ENCODE results near the gene SFMBT2. TPM values are rescaled to one million over a fixed set of nuclear protein-coding genes. Genes with fewer than 3 reads are reported as not detected.

SFMBT2 gene
- total and polyA plus RNA-seq, 10 of the 15 experiments (the other 5 are each of a cell fraction or from before 2014, with no cell fraction given) = 2.8 to 29.6 (median 15.1) TPM

GRCh38 chr10:7263616-7264015 lies 147.2 kb downstream of the SFMBT2 start:
- in situ Hi-C loops (cut with MboI) = no loop called here
- POLR2A ChIA-PET = no interaction called here

More at GRCh38 chr10:7263616-7264015, 147.2 kb downstream of the SFMBT2 start:
- H2AFZ ChIP-seq (ENCODE audit: control insufficient read depth, low read depth, low read length) = no peak overlapping the region
- H3K4me3 ChIP-seq = no peak overlapping the region
- ChIA-PET SMC1A (ENCODE audit: uncharacterized antibody, unreplicated experiment) (no interaction called here), CTCF (no interaction called here), RAD21 (ENCODE audit: unreplicated experiment) (no interaction called here)
- no peaks in the 10 kb centered on the region for H3K27me3 ChIP-seq (replicated peaks in 1 of 2; ENCODE audit: control insufficient read depth in 2 of 2, insufficient read depth in 2 of 2, low read length in 1 of 2)
- peaks cover 19% of the 10 kb centered on the region for H3K4me1 ChIP-seq (ENCODE audit: control insufficient read depth, insufficient read depth, low read length)
- ATAC-seq (no peak), DNase-seq (ENCODE audit: low read depth, low spot score) (no peak), FAIRE-seq (no peak)
- peaks cover 4% of the 10 kb centered on the region for H3K79me2 ChIP-seq (ENCODE audit: control insufficient read depth, insufficient read depth, low read length)
- WGBS (ENCODE audit: insufficient coverage, insufficient replicate concordance, low lambda C conversion rate, missing lambda C conversion rate) = 94% methylated on average over 5 of the region's 5 CpGs
- no peak overlapping the region for H3K4me2 ChIP-seq (ENCODE audit: control insufficient read depth, insufficient read depth)
- BruUV-seq (replicated peaks) = no TSS peak
- H3K27ac ChIP-seq (ENCODE audit: control insufficient read depth, insufficient read depth) = no peak overlapping the region
- peaks cover 7 to 17% of the 10 kb centered on the region in 2 experiments for H3K36me3 ChIP-seq (ENCODE audit: control insufficient read depth in 2 of 2, insufficient read depth in 2 of 2, low read length in 1 of 2)
- intact Hi-C loops (cut with micrococcal nuclease; ENCODE audit: unreplicated experiment) = no loop called here
- H3K9ac ChIP-seq (ENCODE audit: control insufficient read depth, insufficient read depth, low read length) = no peak overlapping the region
- H3K9me3 ChIP-seq (replicated peaks; ENCODE audit: control insufficient read depth, insufficient read depth, low read length) = no peaks in the 10 kb centered on the region
- H4K20me1 ChIP-seq (ENCODE audit: control insufficient read depth, insufficient read depth) = no peaks in the 10 kb centered on the region; the same call in none of the 2 replicates
- TF ChIP-seq JUNB (IDR thresholded peaks at IDR 0.05) (no peak), KDM1A (IDR thresholded peaks at IDR 0.05; ENCODE audit: borderline replicate concordance) (no peak), NR2C2 (IDR thresholded peaks at IDR 0.05; ENCODE audit: borderline replicate concordance, control insufficient read depth, insufficient read length, low read depth) (no peak), YY1 (IDR thresholded peaks at IDR 0.05; ENCODE audit: low read depth, low read length) (no peak), ESRRA (IDR thresholded peaks at IDR 0.05; ENCODE audit: low read length) (no peak), STAT3 (IDR thresholded peaks at IDR 0.05; ENCODE audit: low read depth, low read length) (no peak), NRF1 (conservative IDR thresholded peaks at IDR 0.05; ENCODE audit: low read depth, low read length) (no peak), ZSCAN29 (IDR thresholded peaks at IDR 0.05) (no peak), MXI1 (IDR thresholded peaks at IDR 0.05; ENCODE audit: low read depth, low read length) (no peak), CHD1 (IDR thresholded peaks at IDR 0.05; ENCODE audit: low read depth, low read length) (no peak), MTA2 (IDR thresholded peaks at IDR 0.05; ENCODE audit: low read depth) (no peak), TBL1XR1 (IDR thresholded peaks at IDR 0.05; ENCODE audit: low read depth, low read length) (no peak)
- TF ChIP-seq, protein P1, sequence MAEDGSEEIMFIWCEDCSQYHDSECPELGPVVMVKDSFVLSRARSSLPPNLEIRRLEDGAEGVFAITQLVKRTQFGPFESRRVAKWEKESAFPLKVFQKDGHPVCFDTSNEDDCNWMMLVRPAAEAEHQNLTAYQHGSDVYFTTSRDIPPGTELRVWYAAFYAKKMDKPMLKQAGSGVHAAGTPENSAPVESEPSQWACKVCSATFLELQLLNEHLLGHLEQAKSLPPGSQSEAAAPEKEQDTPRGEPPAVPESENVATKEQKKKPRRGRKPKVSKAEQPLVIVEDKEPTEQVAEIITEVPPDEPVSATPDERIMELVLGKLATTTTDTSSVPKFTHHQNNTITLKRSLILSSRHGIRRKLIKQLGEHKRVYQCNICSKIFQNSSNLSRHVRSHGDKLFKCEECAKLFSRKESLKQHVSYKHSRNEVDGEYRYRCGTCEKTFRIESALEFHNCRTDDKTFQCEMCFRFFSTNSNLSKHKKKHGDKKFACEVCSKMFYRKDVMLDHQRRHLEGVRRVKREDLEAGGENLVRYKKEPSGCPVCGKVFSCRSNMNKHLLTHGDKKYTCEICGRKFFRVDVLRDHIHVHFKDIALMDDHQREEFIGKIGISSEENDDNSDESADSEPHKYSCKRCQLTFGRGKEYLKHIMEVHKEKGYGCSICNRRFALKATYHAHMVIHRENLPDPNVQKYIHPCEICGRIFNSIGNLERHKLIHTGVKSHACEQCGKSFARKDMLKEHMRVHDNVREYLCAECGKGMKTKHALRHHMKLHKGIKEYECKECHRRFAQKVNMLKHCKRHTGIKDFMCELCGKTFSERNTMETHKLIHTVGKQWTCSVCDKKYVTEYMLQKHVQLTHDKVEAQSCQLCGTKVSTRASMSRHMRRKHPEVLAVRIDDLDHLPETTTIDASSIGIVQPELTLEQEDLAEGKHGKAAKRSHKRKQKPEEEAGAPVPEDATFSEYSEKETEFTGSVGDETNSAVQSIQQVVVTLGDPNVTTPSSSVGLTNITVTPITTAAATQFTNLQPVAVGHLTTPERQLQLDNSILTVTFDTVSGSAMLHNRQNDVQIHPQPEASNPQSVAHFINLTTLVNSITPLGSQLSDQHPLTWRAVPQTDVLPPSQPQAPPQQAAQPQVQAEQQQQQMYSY (CRISPR knock-in tag; IDR thresholded peaks at IDR 0.05) = no peak
- TF ChIP-seq, protein P2, sequence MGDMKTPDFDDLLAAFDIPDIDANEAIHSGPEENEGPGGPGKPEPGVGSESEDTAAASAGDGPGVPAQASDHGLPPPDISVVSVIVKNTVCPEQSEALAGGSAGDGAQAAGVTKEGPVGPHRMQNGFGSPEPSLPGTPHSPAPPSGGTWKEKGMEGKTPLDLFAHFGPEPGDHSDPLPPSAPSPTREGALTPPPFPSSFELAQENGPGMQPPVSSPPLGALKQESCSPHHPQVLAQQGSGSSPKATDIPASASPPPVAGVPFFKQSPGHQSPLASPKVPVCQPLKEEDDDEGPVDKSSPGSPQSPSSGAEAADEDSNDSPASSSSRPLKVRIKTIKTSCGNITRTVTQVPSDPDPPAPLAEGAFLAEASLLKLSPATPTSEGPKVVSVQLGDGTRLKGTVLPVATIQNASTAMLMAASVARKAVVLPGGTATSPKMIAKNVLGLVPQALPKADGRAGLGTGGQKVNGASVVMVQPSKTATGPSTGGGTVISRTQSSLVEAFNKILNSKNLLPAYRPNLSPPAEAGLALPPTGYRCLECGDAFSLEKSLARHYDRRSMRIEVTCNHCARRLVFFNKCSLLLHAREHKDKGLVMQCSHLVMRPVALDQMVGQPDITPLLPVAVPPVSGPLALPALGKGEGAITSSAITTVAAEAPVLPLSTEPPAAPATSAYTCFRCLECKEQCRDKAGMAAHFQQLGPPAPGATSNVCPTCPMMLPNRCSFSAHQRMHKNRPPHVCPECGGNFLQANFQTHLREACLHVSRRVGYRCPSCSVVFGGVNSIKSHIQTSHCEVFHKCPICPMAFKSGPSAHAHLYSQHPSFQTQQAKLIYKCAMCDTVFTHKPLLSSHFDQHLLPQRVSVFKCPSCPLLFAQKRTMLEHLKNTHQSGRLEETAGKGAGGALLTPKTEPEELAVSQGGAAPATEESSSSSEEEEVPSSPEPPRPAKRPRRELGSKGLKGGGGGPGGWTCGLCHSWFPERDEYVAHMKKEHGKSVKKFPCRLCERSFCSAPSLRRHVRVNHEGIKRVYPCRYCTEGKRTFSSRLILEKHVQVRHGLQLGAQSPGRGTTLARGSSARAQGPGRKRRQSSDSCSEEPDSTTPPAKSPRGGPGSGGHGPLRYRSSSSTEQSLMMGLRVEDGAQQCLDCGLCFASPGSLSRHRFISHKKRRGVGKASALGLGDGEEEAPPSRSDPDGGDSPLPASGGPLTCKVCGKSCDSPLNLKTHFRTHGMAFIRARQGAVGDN (IDR thresholded peaks at IDR 0.05) = no peak
